ENCODE data around the gene FHIP1B.
"Not testable (repeated sequence)": the region's sequence is repeated elsewhere in the genome, so short reads cannot be mapped to it uniquely, and the experiment has no call there.

Gene FHIP1B

DNA sequence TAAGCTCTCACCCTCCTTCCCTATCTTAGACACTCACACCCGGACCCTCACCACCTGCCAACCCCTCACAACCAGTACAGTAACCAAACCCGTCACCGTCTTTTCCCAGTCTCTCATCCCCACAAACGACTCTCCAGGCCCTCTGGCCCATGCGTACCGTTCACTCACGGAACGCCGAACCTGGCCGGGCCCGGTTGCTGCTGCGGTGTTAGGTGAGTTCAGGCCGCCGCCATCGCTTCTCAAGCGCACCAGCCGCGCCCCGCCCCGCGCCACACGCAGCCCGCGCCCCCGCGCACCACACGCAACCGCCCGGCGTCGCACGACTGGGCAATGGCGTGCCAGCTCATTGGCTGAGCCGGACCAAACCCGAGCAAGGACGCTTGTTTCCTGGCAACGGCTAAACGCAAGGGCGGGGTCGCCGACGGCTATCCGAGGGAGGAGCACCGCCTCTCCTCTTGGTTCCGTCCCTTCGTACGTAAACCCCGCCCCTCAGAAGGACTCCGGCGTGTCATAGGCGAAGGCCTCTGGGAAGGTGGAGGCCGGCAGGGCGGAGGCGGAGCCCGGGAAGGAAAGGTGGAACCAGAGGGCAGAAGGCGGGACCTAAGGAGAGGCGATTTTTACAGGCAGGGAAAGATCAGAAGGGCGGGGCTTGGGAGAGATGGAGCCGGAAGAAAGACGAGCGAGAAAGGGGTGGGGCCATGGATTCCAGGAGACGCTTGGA lies at the start of gene FHIP1B:
FHIP1B (minus strand) TSS at position 250 of the 721 bp plus-strand sequence. CDS start 10,120 bp downstream, outside the sequence.
- peak; percentile 65 for FAIRE-seq

DNA sequence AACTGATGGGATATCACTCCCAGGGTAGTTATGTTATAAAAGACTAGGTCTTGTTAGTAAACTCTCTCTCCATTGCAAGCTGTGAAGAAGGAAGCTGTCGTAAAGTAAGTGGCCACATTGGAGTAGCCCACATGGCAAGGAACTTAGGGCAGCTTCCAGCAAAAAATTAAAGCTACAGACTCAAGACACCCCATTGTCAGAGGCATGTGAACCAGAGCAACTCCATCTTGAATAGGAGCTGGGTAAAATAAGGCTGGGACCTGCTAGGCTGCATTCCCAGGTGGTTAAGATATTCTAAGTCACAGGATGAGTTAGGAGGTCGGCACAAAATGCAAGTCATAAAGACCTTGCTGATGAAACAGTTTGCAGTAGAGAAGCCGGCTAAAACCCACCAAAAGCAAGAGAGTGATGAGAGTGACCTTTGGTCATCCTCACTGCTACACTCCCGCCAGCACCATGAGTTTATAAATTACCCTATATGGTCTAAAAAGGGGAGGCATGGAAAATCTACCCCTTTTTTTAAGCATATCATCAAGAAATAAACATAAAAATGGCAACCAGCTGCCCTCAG lies 49.1 kb upstream of the FHIP1B start:
- FAIRE-seq = no peak

DNA sequence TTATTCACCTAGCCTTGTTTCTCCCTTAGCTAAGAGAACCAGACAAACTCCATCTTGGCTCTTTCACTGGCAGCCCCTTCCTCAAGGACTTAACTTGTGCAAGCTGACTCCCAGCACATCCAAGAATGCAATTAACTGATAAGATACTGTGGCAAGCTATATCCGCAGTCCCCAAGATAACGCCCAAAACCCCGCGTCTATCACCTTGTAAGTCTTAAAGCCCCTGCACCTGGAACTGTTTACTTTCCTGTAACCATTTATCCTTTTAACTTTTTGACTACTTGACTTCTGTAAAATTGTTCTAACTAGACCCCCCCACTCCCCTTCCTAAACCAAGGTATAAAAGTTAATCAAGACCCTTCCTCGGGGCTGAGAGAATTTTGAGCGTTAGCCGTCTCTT lies 46.4 kb upstream of the FHIP1B start:
- not testable (repeated sequence) for FAIRE-seq

DNA sequence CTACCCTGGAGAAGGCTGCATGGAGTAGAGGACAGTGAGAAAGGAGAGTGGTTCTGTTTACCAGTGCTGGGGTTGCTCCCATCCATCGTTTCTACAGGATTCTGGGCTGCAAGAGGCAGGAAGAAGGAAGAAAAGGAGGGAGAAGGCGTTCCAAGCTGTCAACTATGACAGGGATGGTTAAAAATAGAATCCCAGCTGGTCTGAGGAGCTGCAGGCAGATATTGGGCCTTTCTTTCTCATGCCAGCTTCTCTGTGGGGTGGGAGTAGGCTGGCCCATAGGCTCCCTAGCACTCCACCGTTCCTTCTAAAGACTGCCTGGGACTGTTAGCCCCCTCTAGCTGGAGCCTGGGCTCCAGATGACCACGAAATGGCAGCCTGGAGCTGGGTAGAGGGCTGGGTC lies 38.8 kb upstream of the FHIP1B start:
- no peak for FAIRE-seq

DNA sequence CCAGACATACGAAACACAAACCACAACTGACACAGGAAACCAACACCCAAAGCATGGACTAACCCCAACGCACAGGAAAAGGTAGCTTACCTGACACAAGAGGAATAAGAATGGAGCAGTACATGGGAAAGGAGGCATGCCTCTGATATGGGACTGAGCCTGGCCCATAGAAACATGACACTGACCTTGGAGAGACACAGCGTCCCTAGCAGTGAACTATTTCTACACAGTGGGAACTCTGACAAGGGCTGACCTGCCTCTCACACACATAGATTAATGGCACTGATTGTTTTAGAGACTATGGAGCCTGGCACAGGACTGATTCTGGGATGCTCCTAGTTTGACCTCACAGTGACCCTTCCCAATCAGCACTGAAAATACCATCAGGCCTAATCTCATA lies 37.2 kb upstream of the FHIP1B start:
- FAIRE-seq = no peak

DNA sequence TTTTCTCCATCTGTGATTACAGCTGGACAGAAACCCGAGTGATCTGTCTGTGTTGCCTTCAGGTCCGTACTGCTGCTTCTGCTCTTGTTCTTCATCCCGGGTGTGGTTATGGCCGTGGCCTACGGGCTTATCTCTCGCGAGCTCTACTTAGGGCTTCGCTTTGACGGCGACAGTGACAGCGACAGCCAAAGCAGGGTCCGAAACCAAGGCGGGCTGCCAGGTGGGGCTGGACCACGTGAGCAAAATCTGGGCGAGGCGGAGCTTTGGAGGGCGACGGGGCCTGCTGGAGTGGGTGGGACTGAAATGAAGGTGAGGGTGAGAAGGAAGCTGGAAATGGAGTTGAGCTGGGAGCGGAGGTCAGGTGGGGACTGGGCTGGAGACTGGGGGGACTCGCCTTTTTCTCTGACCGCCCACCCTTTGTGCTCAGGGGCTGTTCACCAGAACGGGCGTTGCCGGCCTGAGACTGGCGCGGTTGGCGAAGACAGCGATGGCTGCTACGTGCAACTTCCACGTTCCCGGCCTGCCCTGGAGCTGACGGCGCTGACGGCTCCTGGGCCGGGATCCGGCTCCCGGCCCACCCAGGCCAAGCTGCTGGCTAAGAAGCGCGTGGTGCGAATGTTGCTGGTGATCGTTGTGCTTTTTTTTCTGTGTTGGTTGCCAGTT lies 36.3 kb upstream of the FHIP1B start:
- no peak for FAIRE-seq

DNA sequence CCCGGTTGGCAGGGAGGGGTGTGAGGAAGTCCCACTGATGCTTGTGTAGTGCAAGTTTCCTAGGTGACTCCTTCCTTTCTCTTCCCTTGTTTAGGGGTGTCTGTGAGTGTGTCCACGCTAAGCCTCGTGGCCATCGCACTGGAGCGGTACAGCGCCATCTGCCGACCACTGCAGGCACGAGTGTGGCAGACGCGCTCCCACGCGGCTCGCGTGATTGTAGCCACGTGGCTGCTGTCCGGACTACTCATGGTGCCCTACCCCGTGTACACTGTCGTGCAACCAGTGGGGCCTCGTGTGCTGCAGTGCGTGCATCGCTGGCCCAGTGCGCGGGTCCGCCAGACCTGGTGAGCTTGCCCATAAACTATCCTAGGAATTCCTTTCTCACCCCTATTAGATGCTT lies 35.6 kb upstream of the FHIP1B start:
- no peak for FAIRE-seq

DNA sequence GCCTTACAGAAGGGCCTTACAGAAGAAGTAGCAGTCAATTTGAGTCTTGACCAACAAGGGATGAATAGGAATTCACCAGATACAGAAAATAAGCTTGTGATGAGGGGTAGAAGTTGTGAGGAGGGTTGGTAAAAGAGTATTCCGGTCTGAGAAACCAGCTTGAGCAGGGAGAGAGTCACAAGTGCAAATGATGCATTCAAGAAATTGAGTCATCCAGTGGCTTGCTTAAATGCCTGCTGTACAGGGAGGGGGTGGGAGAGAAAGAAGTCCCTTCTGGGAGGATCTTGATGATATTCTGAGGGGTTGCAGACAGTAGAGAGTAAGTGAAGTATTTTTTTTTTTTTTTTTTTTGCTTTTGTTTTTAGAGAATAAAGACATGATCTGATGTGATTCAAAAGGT lies 34.4 kb upstream of the FHIP1B start:
- no peak for FAIRE-seq

DNA sequence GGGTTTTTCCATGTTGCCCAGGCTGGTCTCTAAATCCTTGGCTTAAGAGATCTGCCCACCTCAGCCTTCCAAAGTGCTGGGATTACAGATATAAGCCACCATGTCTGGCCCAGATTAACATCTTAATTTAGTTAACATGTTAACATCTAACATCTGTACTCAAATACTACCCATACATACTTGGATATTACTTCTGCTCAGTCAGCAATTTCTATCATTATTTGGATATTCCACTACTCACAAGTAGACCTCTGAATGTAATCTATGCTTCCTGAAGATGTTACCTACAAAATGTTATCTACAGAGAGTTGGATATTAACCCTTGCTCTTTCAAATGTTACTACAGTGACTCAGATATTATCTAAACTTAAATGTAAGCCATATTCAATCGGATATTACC lies 29.2 kb upstream of the FHIP1B start:
- no peak for FAIRE-seq

DNA sequence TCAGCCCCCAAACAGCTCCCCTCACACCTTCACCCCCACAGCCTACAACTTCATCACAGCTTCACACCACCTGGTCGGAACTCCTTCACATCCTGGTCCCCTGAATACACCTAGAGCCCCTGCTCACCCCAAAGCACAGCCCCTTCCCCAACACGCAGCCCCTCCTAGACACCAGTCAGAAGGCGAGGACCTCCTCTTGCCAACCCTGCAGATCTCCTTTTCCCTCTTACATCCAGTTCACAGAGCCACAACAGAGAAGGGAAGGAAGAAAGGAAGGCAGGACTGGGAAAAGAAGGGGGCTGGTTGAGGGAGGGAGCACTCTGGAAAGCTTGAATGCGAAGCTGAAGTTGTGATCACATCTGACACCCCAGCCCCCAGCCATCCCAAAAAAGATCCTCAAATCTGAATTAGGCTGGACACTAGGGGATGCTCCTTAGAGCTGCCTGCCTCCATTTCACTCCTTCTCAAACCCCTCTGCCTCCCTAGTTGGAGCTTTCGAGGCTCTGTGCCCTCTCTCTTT lies 25.8 kb upstream of the FHIP1B start:
- no peak for FAIRE-seq

DNA sequence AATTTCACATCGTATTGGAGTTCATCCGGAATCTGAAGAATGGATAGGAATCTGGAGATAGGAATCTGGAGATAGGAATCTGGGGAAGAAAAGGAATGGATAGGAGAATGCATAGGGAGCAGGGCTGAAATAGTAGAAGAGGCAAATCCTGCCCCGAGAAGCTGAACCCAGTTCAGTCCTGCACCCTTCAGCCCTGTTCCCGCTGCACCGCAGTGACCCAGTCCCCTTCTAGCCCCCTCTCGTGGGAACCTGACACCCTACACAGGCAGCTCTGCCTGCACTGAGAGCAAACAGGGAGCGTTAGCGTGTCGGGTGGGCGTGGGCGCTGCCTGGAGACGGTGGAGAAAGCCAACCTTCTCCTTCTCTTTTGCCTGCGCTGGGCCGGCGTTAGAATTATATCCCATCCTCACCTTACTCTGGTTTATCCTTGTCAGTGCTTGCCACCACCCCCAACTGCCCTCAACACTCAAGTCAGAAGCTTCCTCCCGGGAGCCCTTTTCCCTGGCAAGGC lies 24.2 kb upstream of the FHIP1B start:
- no peak for FAIRE-seq

DNA sequence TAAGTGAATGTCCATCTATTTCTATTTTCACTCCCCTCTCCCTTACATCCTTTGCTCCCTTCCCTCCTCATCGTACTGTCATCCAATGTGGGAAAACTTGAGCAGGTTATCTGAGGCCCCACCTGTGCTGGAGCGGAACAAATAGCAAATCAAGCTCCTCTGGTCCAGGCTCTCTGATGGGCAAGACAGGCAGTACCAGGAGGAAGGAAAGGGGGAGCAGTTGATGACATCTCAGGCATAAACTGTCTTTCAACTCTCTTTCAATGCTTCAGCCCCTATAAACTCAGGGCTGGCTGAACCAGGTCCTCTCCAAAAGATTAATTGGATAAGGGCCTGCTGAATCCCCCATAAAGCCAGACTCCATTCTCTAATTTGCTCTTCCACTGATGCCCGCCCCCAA lies 23.7 kb upstream of the FHIP1B start:
- no peak for FAIRE-seq

DNA sequence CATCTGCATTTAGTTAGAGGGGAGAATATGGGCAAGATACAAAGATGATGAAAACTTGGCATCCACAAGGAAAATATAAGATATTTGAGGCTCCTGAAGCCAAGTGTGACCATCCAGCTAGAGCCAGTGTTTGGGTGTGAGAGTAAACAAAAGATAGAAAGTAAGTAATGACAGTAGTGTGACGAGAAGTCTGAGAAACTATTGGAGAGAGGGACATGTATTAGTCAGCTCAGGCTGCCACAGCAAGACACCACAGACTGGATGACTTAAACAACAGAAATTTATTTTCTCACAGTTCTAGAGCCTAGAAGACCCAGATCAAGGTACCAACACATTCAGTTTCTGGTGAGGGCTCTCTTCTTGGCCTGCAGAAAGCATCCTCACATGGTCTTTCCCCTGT lies 18.8 kb upstream of the FHIP1B start:
- FAIRE-seq = no peak

DNA sequence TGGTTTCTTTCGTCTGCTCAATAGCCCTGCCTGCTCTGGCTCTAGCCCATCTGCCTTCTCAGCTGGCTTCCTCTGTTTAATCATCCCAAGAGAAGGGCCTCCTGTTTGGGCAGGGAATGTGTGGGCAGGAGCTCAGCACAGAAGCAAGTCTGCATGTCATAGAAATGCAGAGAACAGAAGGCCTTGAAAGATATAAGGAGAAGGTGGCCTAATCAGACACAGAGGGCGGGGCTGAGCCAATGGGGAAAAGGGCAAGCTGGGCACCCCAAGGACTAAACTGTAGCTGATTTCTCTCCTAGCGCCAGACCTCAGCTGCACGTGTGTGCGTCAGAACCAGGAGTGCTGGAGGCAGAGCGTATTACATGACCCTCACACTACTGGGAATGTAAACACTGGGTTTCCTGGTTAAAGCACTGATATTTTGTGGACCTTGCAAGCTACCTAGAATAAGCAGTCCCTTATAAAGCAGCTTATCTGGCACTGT lies 17.6 kb upstream of the FHIP1B start:
- FAIRE-seq = peak; percentile 90

DNA sequence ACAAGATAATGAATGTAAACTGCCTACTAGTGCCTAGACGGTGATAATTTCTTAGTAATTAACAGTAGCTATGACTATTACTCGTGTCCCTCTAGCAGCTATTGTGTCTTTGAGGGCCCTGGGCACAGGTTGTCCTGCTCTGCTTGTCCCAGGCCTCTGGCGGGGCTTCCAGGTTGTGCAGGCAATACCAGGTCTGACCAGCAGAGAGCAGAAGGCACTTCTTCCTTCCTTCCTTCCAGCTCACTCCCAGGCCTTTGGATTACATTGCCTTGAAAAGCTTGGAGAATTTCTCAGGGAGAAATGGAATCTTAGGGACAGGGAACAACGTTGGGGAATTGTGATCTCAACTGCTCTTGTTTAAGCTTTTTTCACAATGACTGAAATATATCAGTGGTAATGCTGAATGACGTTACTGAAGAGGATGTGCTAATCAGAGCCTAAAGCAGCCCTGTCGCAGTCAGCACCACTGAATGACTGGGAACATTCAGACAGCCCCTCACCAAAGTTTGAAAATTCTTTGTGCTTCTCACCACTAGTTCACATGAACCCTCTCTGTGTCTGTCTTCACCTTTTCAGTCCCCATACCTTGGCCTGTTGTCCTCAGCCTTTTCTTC lies 16.8 kb upstream of the FHIP1B start:
- no peak for FAIRE-seq

DNA sequence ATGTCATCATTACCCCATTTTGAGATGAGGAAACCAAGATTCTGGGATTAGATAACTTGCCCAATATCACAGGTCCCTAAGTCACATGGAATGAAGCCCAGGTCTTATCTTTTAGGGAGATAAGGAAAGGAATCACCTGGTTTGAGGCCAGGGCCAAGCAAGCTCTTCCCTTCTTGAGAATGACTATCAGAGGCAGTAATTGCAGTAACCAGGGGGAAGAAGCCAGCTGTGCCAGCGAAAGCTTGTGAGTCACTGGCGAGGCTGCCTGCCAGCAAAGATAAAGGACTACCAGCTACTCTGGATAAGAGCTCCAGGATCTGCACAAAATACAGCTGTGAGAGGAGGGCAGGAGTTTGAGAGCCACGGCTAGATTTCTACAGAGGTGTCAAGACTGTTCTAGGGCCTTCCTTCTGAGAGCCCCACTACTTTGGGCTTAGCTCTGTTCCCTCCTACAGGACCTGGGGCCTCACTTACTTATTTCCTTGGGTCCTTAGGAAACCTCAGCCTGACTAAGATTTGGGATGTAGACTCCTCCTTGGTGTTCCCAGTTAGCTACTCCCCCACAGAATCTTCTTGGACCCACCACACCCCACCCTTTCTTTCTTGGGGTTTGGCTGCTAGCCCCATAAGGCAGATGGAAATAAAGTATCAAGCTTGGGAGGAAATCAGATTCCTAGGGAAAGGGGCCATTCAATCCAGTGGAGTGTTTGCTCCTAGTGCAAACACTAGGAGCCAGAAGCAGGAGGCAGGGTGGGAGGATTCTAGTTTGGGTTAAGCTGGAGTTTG lies 15.5 kb upstream of the FHIP1B start:
- peak; percentile 82 for FAIRE-seq

DNA sequence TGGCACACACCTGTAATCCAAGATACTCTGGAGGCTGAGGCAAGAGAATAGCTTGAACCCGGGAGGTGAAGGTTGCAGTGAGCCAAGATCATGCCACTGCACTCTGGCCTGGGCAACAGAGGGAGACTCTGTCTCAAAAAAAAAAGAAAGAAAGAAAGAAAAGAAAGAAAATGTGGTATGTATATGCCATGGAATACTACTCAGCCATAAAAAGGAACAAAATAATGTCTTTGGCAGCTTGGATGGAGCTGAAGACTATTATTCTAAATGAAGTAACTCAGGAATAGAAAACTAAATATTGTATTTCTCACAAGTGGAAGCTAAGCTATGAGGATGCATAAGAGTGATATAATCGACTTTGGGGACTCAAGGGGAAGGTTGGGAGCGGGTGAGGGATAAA lies 14.5 kb upstream of the FHIP1B start:
- FAIRE-seq = not testable (repeated sequence)

DNA sequence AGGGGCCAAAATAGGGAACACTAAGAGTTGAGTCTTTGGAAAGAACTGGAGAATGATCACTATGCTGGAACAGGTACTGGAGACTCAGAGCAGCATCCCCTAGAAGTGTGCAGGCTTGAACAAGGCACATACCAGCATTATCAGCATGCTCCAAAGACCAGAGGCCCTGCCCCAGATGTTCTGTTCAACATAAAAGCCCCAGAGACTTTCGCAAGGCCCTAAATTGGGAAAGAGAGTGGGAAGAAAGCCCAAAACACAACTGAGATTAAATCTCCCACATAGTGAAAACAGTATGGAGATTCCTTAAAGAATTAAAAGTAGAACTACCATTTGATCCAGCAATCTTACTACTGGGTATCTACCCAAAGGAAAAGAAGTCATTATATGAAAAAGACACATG lies 13.8 kb upstream of the FHIP1B start:
- no peak for FAIRE-seq

DNA sequence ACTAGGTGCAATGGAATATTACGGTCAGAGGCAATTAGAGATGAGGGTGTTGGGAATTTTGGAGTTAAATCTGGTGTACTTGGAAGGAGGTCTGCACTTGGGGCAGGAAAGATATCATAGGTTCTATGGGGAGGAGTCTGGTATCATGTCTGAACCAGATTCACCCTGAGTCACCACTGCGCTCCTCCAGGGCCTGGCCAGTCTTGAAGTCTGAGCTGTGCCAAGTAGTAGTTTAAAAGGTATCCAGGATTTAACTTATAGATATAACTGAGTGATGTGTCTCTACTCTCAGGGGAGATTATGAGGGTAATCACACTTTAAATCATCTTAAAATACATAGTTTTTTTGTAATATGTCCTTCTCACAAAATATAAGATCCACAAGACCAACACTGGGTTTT lies 11.1 kb upstream of the FHIP1B start:
- no peak for FAIRE-seq

DNA sequence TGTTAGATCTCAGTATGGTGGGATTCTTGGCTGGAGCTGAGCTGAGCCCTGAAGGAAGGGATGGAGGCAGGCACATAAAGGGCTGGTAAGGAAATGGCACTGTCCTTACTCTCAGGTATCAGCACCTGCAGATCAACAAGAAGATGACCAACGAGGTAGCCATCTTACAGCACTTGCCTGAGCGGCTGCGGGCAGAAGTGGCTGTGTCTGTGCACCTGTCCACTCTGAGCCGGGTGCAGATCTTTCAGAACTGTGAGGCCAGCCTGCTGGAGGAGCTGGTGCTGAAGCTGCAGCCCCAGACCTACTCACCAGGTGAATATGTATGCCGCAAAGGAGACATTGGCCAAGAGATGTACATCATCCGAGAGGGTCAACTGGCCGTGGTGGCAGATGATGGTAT lies 6.9 kb upstream of the FHIP1B start:
- FAIRE-seq = no peak

DNA sequence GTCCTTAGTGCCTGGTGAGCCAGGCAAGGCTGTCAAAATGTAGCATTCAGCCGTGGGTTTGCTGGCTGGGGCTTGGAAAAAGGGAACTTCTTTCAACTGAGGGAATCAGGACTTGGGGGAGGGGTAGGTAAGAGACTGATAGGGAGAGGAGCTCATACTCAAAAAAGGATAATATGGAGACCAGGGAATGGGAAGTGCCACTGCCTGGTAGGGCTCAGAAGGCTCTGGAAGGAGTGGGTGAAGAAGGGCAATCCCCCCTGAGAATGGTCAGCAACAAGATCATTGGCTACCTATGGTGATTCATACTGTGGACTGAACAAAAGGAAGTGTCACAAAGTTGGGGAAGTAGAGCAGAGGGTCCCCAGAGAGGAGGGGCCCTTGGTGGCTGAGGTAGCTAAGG lies 6.3 kb upstream of the FHIP1B start:
- FAIRE-seq = no peak

DNA sequence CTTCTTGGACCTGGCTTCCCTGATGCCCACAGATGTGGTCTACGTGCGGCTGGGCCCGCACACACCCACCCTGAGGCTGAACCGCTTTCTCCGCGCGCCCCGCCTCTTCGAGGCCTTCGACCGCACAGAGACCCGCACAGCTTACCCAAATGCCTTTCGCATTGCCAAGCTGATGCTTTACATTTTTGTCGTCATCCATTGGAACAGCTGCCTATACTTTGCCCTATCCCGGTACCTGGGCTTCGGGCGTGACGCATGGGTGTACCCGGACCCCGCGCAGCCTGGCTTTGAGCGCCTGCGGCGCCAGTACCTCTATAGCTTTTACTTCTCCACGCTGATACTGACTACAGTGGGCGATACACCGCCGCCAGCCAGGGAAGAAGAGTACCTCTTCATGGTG lies 5.7 kb upstream of the FHIP1B start:
- no peak for FAIRE-seq

DNA sequence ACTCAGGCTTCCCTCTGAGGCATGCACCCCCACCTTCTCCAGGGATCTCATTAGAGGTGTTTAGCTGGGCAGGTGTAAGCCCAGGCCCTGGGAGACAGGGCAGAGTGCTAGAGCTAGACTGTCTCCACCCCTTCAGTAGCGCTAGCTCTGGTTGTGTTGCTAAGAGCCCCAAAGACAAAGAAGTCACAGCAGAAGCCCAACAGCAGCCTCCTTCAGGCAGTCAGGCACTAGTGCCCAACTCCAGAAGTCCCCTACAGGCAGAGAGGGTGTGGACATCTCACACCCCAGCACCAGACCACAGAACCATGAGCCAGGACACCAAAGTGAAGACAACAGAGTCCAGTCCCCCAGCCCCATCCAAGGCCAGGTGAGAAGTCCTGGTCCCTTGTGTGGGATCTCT lies 4.5 kb upstream of the FHIP1B start, which contains the start of gene CNGA4:
CNGA4 (plus strand) TSS at position 188 of the 400 bp plus-strand sequence; CDS start at position 306, 118 bp downstream.
- FAIRE-seq = no peak

Measured in islet of Langerhans (tissue), 1 donor.